SJCRH30 (cell line): ENCODE data around the gene KDM1B. TPM values are rescaled to one million over a fixed set of nuclear protein-coding genes. Genes with fewer than 3 reads are reported as not detected.
"Not testable (repeated sequence)": the region's sequence is repeated elsewhere in the genome, so short reads cannot be mapped to it uniquely, and the experiment has no call there.

Experiments used
- DNase-seq, 2 experiments: peaks; one replicate each; pipeline ENCODE4 v3.0.0-alpha.2; 2015 to 2020
- H3K27ac ChIP-seq: fragments of 250-450 bp; sonication (Bioruptor Pico); 2 replicates; pipeline ENCODE4 v1.5.1; 2020; ENCODE audit warnings: mild to moderate bottlenecking, moderate library complexity
- H3K27me3 ChIP-seq: fragments of 250-450 bp; sonication (Bioruptor Pico); 2 replicates; pipeline ENCODE4 v1.5.1; 2020; ENCODE audit warnings: mild to moderate bottlenecking, moderate library complexity
- H3K36me3 ChIP-seq: fragments of 250-450 bp; sonication (Bioruptor Pico); 2 replicates; pipeline ENCODE4 v1.5.1; 2020; ENCODE audit warnings: mild to moderate bottlenecking, moderate library complexity
- H3K4me1 ChIP-seq: fragments of 250-450 bp; sonication (Bioruptor Pico); 2 replicates; pipeline ENCODE4 v1.5.1; 2020; ENCODE audit warnings: mild to moderate bottlenecking, moderate library complexity
- H3K4me3 ChIP-seq: fragments of 250-450 bp; sonication (Bioruptor Pico); 2 replicates; pipeline ENCODE4 v1.5.1; 2020; ENCODE audit warnings: mild to moderate bottlenecking, moderate library complexity
- H3K9me3 ChIP-seq: fragments of 250-450 bp; sonication (Bioruptor Pico); replicated peaks from 2 replicates; pipeline ENCODE4 v1.5.1; 2020; ENCODE audit warnings: mild to moderate bottlenecking, moderate library complexity
- total RNA-seq: library from RNA; depleted of rRNA; stranded (reverse); fragments of >200 nt; shearing (Covaris generic); gene quantifications from 2 replicates; pipeline ENCODE4 v1.2.3, GENCODE V29; 2014

KDM1B gene
- total RNA-seq, 1 experiment from 2014 or later, result 6.9 TPM

DNA sequence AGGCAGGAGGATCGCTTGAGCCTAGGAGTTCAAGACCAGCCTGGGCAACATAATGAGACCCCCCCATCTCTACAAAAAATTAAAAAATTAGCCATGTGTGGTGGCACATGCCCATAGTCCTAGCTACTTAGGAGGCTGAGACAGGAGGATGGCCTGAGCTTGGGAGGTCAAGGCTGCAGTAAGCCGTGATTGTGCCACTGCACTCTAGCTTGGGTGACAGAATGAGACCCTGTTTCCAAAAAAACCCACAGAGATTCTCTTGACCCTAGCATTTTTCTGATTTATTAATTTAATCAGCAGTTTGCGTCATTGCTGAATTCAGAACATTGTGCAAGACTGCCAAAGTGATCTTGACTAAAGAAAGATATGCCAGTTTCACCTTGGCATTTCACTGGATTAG lies 36.8 kb downstream of the KDM1B start:
- no peaks in the 10 kb centered on the region for H3K27me3 ChIP-seq
- H3K4me1 ChIP-seq, result peaks cover 3% of the 10 kb centered on the region; the same call in 1 of the 2 replicates
- no peaks in the 10 kb centered on the region for H3K9me3 ChIP-seq

GRCh38 chr6:18203786-18204185 lies 48.6 kb downstream of the KDM1B start:
- no peak for DNase-seq
- H3K27me3 ChIP-seq, result no peaks in the 10 kb centered on the region
- H3K4me1 ChIP-seq, result no peaks in the 10 kb centered on the region
- H3K36me3 ChIP-seq, result no peaks in the 10 kb centered on the region
- no peak overlapping the region for H3K27ac ChIP-seq
- no peak overlapping the region for H3K4me3 ChIP-seq
- no peaks in the 10 kb centered on the region for H3K9me3 ChIP-seq

More for the DNA sequence above, 36.8 kb downstream of the KDM1B start:
- DNase-seq, result no peak
- Histone ChIP-seq H3K27ac (no peak overlapping the region), H3K36me3 (no peaks in the 10 kb centered on the region), H3K4me3 (no peak overlapping the region)

- H3K9me3 ChIP-seq, result no peaks in the 10 kb centered on the region
- no peak overlapping the region for H3K27ac ChIP-seq
- no peaks in the 10 kb centered on the region for H3K36me3 ChIP-seq
- H3K4me1 ChIP-seq, result no peaks in the 10 kb centered on the region
- no peak for DNase-seq
- no peak overlapping the region for H3K4me3 ChIP-seq
- no peaks in the 10 kb centered on the region for H3K27me3 ChIP-seq
Observed at GRCh38 chr6:18204691-18205090, 49.5 kb downstream of the KDM1B start.

GRCh38 chr6:18206591-18206990 lies 51.4 kb downstream of the KDM1B start:
- Histone ChIP-seq H3K27me3 (no peaks in the 10 kb centered on the region), H3K36me3 (no peaks in the 10 kb centered on the region), H3K9me3 (no peaks in the 10 kb centered on the region), H3K4me1 (no peaks in the 10 kb centered on the region), H3K27ac (no peak overlapping the region), H3K4me3 (no peak overlapping the region)
- no peak for DNase-seq

GRCh38 chr6:18207438-18207837 lies 52.2 kb downstream of the KDM1B start:
- Histone ChIP-seq H3K4me3 (no peak overlapping the region), H3K9me3 (no peaks in the 10 kb centered on the region), H3K4me1 (no peaks in the 10 kb centered on the region), H3K27ac (no peak overlapping the region), H3K27me3 (no peaks in the 10 kb centered on the region), H3K36me3 (no peaks in the 10 kb centered on the region)
- no peak for DNase-seq

GRCh38 chr6:18207949-18208348 lies 52.7 kb downstream of the KDM1B start:
- no peak for DNase-seq
- Histone ChIP-seq H3K4me1 (no peaks in the 10 kb centered on the region), H3K27me3 (no peaks in the 10 kb centered on the region), H3K9me3 (no peaks in the 10 kb centered on the region), H3K36me3 (no peaks in the 10 kb centered on the region), H3K27ac (no peak overlapping the region), H3K4me3 (no peak overlapping the region)

- H3K27ac ChIP-seq, DNase-seq: not testable (repeated sequence)
Observed at GRCh38 chr6:18208778-18209177, 53.6 kb downstream of the KDM1B start.

DNA sequence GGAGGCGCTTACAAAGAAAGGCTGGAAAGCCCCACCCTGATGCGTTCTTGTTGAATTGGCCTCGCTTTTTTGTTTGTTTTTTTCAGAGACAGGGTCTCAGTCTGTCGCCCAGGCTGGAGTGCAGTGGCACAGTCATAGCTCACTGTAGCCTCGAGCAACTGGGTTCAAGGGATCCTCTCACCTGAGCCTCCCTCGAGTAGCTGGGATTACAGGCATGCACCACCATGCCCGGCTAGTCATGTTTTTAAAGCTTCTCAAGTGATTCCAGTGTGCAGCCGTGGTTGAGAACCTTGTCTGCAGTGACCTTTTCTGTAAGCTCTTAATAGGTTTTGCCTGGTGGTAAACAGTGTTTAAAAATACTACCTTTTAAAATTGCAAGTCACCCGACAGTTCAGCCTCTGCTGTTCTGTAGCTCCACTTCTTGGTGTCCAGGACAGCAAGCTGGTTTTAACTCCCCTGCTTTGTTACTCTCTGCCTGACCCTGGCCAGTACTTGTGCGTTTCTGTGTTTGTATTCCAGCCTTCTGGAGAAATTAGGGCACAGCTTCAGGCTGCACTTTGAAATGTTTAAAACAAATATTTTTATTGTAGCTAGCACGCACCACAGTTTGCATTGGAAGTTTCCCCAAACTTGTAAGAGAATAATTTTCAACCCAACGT lies 54.4 kb downstream of the KDM1B start:
- DNase-seq, result no peak
- Histone ChIP-seq H3K27ac (no peak overlapping the region), H3K27me3 (no peaks in the 10 kb centered on the region), H3K4me3 (no peak overlapping the region), H3K9me3 (no peaks in the 10 kb centered on the region), H3K4me1 (no peaks in the 10 kb centered on the region), H3K36me3 (no peaks in the 10 kb centered on the region)

More at GRCh38 chr6:18208778-18209177, 53.6 kb downstream of the KDM1B start:
- not testable (repeated sequence) for H3K4me1 ChIP-seq, H3K36me3 ChIP-seq, H3K4me3 ChIP-seq, H3K27me3 ChIP-seq, H3K9me3 ChIP-seq

DNA sequence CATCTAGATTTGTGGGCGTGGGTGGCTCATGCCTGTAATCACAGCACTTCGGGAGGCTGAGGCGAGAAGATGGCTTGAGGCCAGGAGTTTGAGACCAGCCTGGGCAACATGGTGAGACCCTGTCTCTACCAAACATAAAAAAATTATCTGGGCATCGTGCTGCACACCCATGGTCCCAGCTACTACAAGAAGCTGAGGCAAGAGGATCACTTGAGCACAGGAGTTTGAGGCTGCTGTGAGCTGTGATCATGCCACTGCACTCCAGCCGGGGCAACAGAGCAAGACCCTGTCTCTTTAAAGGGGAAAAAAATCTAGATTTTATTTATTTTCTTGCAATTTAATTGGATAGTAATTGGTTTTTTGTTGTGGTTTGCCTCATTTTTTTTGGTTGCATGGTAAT lies 55.5 kb downstream of the KDM1B start:
- Histone ChIP-seq H3K27ac (no peak overlapping the region), H3K4me3 (no peak overlapping the region), H3K36me3 (no peaks in the 10 kb centered on the region), H3K9me3 (no peaks in the 10 kb centered on the region), H3K27me3 (no peaks in the 10 kb centered on the region), H3K4me1 (no peaks in the 10 kb centered on the region)
- DNase-seq, result no peak

DNA sequence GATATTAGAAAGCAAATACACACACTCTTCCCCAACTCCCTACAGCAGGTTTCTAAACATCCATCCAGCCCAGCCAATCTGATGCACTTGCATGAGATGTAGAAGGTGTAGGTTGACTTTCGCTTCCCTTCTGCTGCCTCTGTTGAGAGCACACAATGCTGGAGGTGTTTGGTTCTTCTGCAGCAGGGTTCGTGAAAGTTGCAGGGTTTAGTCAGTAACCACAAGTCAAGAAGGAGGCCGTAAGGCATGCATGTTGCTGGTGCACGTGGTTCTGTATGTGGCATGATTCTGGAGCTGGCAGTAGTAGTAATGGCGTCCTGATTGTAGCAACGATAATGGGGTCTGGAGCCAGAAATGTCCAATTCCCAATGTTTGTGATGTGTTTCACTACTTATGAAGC lies 56.1 kb downstream of the KDM1B start:
- DNase-seq, result no peak
- H3K27ac ChIP-seq, result no peak overlapping the region
- H3K4me3 ChIP-seq, result no peak overlapping the region
- H3K9me3 ChIP-seq, result no peaks in the 10 kb centered on the region
- H3K4me1 ChIP-seq, result no peaks in the 10 kb centered on the region
- no peaks in the 10 kb centered on the region for H3K36me3 ChIP-seq
- no peaks in the 10 kb centered on the region for H3K27me3 ChIP-seq

DNA sequence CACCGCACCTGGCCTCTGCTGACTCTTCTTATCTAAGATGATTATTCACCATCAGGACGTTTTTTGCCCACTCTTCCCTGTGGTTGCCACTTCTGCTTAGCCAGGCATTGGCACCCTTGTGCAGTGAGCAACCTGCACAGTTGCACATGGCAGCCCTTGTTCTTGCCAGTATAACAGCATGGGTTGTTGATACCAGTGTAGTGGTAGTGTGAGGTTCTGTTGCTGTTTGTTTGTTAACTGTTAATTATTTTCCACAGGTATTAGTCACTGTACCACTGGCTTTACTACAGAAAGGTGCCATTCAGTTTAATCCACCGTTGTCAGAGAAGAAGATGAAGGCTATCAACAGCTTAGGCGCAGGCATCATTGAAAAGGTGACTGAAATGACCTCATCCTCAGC lies 57.0 kb downstream of the KDM1B start:
- no peaks in the 10 kb centered on the region for H3K4me1 ChIP-seq

GRCh38 chr6:18213439-18213838 lies 58.2 kb downstream of the KDM1B start:
- Histone ChIP-seq H3K9me3 (no peaks in the 10 kb centered on the region), H3K27ac (no peak overlapping the region), H3K27me3 (no peaks in the 10 kb centered on the region), H3K36me3 (no peaks in the 10 kb centered on the region), H3K4me1 (no peaks in the 10 kb centered on the region), H3K4me3 (no peak overlapping the region)
- DNase-seq, result no peak

More for the DNA sequence above, 57.0 kb downstream of the KDM1B start:
- Histone ChIP-seq H3K27ac (no peak overlapping the region), H3K4me3 (no peak overlapping the region), H3K36me3 (no peaks in the 10 kb centered on the region), H3K9me3 (no peaks in the 10 kb centered on the region), H3K27me3 (no peaks in the 10 kb centered on the region)
- DNase-seq, result no peak

GRCh38 chr6:18214003-18214402 lies 58.8 kb downstream of the KDM1B start:
- Histone ChIP-seq H3K4me1 (no peaks in the 10 kb centered on the region), H3K4me3 (no peak overlapping the region), H3K27ac (no peak overlapping the region), H3K9me3 (no peaks in the 10 kb centered on the region), H3K36me3 (no peaks in the 10 kb centered on the region), H3K27me3 (no peaks in the 10 kb centered on the region)
- no peak for DNase-seq

DNA sequence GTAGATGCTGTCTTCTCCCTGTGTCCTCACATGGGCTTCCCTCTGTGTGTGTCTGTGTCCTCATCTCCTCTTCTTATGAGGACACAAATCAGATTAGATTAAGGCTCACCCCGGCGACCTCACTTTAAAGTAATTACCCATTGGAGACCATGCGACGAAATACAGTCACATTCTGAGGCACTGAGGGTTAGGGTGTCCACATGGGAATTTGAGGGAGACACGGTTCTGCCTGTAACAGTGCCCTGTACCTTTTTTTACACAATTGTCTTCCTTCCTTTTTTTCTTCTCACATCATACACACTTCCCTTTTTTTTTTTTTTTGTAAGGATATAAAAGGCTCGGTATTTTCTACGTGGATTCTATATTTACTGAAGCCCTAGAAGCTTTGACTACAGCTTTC lies 60.2 kb downstream of the KDM1B start:
- H3K4me3 ChIP-seq, result no peak overlapping the region
- no peaks in the 10 kb centered on the region for H3K36me3 ChIP-seq
- DNase-seq, result no peak
- H3K27me3 ChIP-seq, result no peaks in the 10 kb centered on the region
- no peaks in the 10 kb centered on the region for H3K4me1 ChIP-seq
- H3K9me3 ChIP-seq, result no peaks in the 10 kb centered on the region
- H3K27ac ChIP-seq, result no peak overlapping the region

GRCh38 chr6:18216411-18216810 lies 61.2 kb downstream of the KDM1B start:
- no peak overlapping the region for H3K27ac ChIP-seq

GRCh38 chr6:18218233-18218632 lies 63.0 kb downstream of the KDM1B start:
- no peaks in the 10 kb centered on the region for H3K4me1 ChIP-seq
- H3K9me3 ChIP-seq, result no peaks in the 10 kb centered on the region
- no peak for DNase-seq
- no peak overlapping the region for H3K4me3 ChIP-seq
- no peaks in the 10 kb centered on the region for H3K27me3 ChIP-seq
- H3K27ac ChIP-seq, result no peak overlapping the region
- no peaks in the 10 kb centered on the region for H3K36me3 ChIP-seq

More at GRCh38 chr6:18216411-18216810, 61.2 kb downstream of the KDM1B start:
- H3K27me3 ChIP-seq, result no peaks in the 10 kb centered on the region
- DNase-seq, result no peak
- H3K36me3 ChIP-seq, result no peaks in the 10 kb centered on the region
- no peaks in the 10 kb centered on the region for H3K4me1 ChIP-seq
- H3K9me3 ChIP-seq, result no peaks in the 10 kb centered on the region
- no peak overlapping the region for H3K4me3 ChIP-seq
